Astrocyte of the cerebellum (primary cell): ENCODE measurements around the gene FLT1.

Experiments used
- DNase-seq: peaks from one replicate; pipeline ENCODE4 v3.0.0-alpha.2; 2011; ENCODE audit warnings: low read depth
- H3K4me3 ChIP-seq: 2 replicates; pipeline ENCODE4 v1.5.1; 2011; ENCODE audit warnings: mild to moderate bottlenecking, low read depth, low read length, moderate library complexity
- in situ Hi-C: cut with HindIII; loops from 2 replicates; pipeline ENCODE4 v1.10.0; 2017; ENCODE audit warnings: low sequenced_read_pairs
- TF ChIP-seq, protein P1 (sequence below): IDR thresholded peaks from 2 replicates; pipeline ENCODE4 v1.5.1; 2012; ENCODE audit warnings: low read length, low read depth, moderate library complexity, mild to moderate bottlenecking; ENCODE audit errors: missing control alignments

Gene FLT1

DNA sequence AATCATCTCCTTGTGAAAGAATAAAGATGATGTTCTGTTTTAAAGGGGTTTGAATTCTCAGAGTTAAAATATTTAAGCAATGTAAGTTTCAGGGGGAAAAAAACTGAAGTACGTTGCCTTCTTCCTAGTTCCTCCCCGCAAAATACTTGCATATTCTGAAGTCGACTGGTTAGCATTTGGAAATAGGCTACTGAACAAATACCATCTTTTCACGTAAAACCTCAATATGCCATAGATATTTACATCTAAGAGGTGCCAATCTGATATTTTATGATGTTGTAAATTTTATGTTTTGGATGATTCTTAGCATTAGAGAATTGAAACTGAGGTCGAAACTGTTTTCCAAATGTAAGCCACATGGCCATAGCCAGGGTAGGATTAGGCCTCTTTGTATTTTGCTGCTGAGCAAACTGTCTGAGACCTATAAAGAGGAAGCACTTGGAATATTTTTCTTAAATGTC lies 138.3 kb downstream of the FLT1 start:
- TF ChIP-seq, protein P1, sequence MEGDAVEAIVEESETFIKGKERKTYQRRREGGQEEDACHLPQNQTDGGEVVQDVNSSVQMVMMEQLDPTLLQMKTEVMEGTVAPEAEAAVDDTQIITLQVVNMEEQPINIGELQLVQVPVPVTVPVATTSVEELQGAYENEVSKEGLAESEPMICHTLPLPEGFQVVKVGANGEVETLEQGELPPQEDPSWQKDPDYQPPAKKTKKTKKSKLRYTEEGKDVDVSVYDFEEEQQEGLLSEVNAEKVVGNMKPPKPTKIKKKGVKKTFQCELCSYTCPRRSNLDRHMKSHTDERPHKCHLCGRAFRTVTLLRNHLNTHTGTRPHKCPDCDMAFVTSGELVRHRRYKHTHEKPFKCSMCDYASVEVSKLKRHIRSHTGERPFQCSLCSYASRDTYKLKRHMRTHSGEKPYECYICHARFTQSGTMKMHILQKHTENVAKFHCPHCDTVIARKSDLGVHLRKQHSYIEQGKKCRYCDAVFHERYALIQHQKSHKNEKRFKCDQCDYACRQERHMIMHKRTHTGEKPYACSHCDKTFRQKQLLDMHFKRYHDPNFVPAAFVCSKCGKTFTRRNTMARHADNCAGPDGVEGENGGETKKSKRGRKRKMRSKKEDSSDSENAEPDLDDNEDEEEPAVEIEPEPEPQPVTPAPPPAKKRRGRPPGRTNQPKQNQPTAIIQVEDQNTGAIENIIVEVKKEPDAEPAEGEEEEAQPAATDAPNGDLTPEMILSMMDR, result no peak
- H3K4me3 ChIP-seq, result no peak overlapping the region
- in situ Hi-C loops, result no loop called here
- no peak for DNase-seq

DNA sequence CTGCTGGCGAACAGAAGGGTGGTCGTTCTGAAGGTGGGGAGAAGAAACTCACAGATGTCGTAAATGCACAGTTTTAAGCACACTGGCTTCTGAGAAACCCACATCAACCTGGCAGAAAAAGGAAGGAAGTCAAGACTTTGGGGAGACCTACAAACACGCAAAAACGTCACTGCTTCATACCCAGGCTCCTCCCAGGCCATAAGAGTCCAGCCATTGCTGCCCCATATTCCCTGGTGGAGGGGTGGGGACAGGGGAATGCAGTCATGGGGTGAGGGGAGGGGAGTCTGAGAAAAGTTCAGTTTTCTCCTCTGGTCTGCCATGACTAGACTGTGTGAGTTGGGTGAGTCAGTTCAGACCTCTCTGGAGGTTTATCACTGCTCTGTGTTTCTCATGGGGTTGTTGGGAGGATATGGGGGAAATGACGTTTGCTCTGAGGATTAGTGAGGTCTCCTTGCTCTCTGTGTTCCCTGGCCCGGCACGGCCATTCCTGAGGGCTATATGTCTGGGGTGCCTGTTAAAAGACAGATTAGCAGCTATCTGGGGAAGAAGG lies 139.0 kb downstream of the FLT1 start:
- no peak for DNase-seq
- TF ChIP-seq, protein P1, result no peak

DNA sequence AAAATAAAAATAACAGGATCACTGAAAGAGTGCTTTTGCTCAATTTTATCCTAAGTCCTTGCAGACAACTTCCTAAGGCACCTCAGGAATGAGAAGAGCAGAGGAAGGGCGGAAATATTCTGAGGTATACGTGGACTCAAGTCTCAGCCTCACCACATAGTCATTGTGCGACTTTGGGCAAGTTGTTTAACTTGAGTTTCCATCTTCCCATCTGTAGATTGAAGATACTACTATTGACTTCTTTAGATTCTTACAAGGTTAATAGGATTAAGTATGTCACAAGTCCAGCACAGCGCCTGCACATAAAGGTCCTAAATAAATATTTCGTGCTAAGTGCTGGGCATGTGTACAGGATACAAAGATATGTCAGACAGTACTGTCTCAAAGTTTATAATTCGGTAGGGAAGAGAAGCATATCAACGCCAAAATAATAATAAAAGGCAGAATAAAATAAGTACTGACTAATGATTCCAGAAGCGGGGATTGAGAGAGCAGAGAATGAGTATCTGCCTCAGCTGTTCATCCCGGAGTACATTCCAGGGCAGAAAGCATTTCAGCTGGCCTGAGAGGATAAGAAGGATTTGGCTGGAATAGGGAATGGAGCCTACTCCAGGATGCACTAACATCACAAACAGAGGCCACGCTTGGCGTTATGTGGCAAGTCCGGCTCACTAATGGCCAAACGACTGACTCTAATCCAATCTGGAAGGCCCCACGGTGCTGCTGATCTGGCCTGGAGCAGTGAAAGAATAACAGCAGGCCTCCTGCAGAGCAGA lies 139.7 kb downstream of the FLT1 start:
- in situ Hi-C loops, result no loop called here
- no peak for DNase-seq
- H3K4me3 ChIP-seq, result no peak overlapping the region
- TF ChIP-seq, protein P1, result no peak

More for the DNA sequence above, 139.0 kb downstream of the FLT1 start:
- in situ Hi-C loops, result no loop called here
- H3K4me3 ChIP-seq, result no peak overlapping the region

DNA sequence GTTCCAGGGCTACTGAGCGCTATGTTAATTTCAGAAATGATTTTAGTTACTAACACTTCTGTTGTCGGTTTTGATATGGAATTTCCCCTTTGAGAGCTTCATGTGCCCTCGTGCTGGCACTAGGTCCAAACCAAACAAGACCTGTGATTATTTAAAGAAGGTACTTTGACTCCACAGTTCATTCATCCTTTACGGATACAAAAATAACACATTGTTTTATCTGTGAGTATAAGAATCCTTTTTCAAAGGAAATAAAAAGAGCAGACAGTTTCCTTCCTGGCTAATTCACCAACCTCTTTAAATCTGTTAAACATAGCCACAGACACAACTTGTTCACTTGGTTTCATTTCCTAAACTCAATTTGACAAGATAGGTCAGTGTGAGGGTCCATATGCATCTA lies 141.2 kb downstream of the FLT1 start:
- in situ Hi-C loops, result no loop called here
- DNase-seq, result no peak
- TF ChIP-seq, protein P1, result no peak
- no peak overlapping the region for H3K4me3 ChIP-seq

DNA sequence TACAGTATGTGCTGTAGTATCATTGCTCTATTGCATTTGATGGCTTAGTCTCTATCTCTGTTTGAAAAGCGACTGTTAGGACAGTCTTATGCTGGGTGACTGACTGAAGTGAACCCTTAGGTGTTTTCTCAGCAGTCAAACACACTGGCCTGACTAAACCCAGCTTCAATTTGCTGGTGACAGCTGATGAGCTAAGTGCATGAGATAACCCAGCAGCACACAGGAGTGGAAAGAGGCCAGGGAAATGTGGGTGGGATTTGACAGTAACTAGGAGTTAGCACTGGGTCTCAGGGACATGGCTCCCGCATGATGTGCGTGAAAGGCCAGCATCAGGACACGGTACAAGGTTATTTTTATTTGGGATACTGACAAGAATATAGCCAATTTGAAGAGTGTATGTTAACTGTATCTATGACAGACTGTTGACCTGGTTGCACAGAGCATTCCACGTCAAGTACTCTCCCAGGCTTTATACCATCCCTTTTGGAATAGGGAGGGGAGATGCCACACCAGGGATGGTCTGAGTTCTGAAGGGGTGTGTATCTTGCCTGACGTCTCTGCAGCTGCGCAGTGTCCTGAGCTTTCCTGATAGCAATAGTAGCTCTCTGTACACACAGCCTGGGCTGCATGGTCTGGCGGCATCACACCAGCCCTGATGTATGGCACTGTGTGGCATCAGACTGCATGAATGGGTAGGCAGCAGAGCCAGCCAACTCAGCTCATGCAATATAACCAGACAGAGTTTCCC lies 144.8 kb downstream of the FLT1 start:
- in situ Hi-C loops, result no loop called here
- TF ChIP-seq, protein P1, result no peak
- no peak for DNase-seq
- no peak overlapping the region for H3K4me3 ChIP-seq

DNA sequence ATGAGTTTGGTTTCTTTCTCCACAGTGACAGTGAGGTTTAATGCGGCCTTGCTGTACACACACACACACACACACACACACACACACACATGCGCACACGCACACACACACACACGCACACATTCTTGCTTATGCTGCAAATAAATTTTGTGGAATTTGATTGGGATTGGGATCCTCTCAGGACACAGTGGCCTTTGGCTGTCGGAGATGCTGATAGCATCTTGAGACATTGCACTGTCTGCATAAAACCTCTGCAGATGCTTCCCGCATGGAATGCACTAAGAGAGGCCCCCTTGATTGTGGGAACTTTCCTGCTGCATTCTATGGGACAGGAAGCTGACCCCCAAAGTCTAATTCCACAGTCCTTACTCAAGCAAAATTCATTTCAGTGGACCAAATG lies 145.6 kb downstream of the FLT1 start:
- in situ Hi-C loops, result no loop called here
- no peak for DNase-seq
- TF ChIP-seq, protein P1, result no peak
- no peak overlapping the region for H3K4me3 ChIP-seq
